Activated naive CD8-positive, alpha-beta T cell treated with anti-CD3 and anti-CD28 coated beads, Interleukin-2, amount 10 ng/mL, durations not matched to agents 7 days and 5 days (primary cell): Measurements from ENCODE around the gene ADAMTS12. TPM values are rescaled to one million over a fixed set of nuclear protein-coding genes. Genes with fewer than 3 reads are reported as not detected.
A peak's percentile ranks its signal among the peaks of the same experiment; 100 is the strongest.

Experiments used
- ATAC-seq: fragments of 150-1000 bp; cut with Tn5 transposase; one replicate; pipeline ENCODE4 v1.10.0; 2021; ENCODE audit warnings: low read depth, moderate library complexity
- POLR2A ChIA-PET: fragments of 350-600 bp; sonication (Branson Sonifier 250); formaldehyde crosslinking; loops from one replicate; lab custom pipeline; 2021; ENCODE audit warnings: antibody characterized with exemption; lab: Charles Lee
- DNase-seq: peaks from one replicate; pipeline ENCODE4 v3.0.0; 2021
- H3K27ac Mint-ChIP-seq: one replicate; pipeline ENCODE4 v1.8.0; 2022; ENCODE audit warnings: mild to moderate bottlenecking, mixed read lengths
- H3K27me3 Mint-ChIP-seq: one replicate; pipeline ENCODE4 v1.8.0; 2022; ENCODE audit warnings: mild to moderate bottlenecking, moderate library complexity, mixed read lengths
- H3K36me3 Mint-ChIP-seq: one replicate; pipeline ENCODE4 v1.8.0; 2021; ENCODE audit warnings: mild to moderate bottlenecking, mixed read lengths
- H3K4me1 Mint-ChIP-seq: one replicate; pipeline ENCODE4 v1.8.0; 2021; ENCODE audit warnings: mixed read lengths
- H3K4me3 Mint-ChIP-seq: one replicate; pipeline ENCODE4 v1.8.0; 2022; ENCODE audit warnings: mild to moderate bottlenecking, moderate library complexity, mixed read lengths
- H3K9me3 Mint-ChIP-seq: one replicate; pipeline ENCODE4 v1.8.0; 2021; ENCODE audit warnings: mixed read lengths
- total RNA-seq, 2 experiments: library from RNA; stranded (reverse); gene quantifications; one replicate each; pipeline ENCODE4 v1.2.3, GENCODE V29; 2021

Gene ADAMTS12
- total RNA-seq, 2 experiments from 2014 or later: not detected

- H3K4me3 Mint-ChIP-seq: no peak overlapping the region
- POLR2A ChIA-PET: no interaction called here
Measured at GRCh38 chr5:33769968-33770367, 121.8 kb downstream of the ADAMTS12 start.

GRCh38 chr5:33769196-33769595 is 122.6 kb downstream of the ADAMTS12 start:
- Mint-ChIP-seq H3K4me1 (no peaks in the 10 kb centered on the region), H3K4me3 (no peak overlapping the region), H3K27me3 (peaks cover 14% of the 10 kb centered on the region), H3K27ac (no peak overlapping the region), H3K9me3 (no peaks in the 10 kb centered on the region), H3K36me3 (no peaks in the 10 kb centered on the region)
- no peak for ATAC-seq
- POLR2A ChIA-PET: no interaction called here
- DNase-seq: no peak

More at GRCh38 chr5:33769968-33770367, 121.8 kb downstream of the ADAMTS12 start:
- H3K36me3 Mint-ChIP-seq: no peaks in the 10 kb centered on the region
- no peaks in the 10 kb centered on the region for H3K4me1 Mint-ChIP-seq
- H3K27me3 Mint-ChIP-seq: peaks cover 14% of the 10 kb centered on the region
- H3K27ac Mint-ChIP-seq: no peak overlapping the region
- ATAC-seq: no peak
- DNase-seq: no peak
- H3K9me3 Mint-ChIP-seq: no peaks in the 10 kb centered on the region

GRCh38 chr5:33766023-33766422 is 125.8 kb downstream of the ADAMTS12 start:
- Mint-ChIP-seq H3K27ac (no peak overlapping the region), H3K27me3 (peaks cover 14% of the 10 kb centered on the region), H3K4me3 (no peak overlapping the region), H3K36me3 (no peaks in the 10 kb centered on the region), H3K9me3 (no peaks in the 10 kb centered on the region), H3K4me1 (peaks cover 8% of the 10 kb centered on the region)
- ATAC-seq (no peak), DNase-seq (no peak)
- POLR2A ChIA-PET: no interaction called here

- Mint-ChIP-seq H3K4me3 (no peak overlapping the region), H3K4me1 (peaks cover 8% of the 10 kb centered on the region), H3K36me3 (no peaks in the 10 kb centered on the region), H3K27ac (no peak overlapping the region), H3K27me3 (peaks cover 11% of the 10 kb centered on the region), H3K9me3 (no peaks in the 10 kb centered on the region)
- no peak for DNase-seq
- no peak for ATAC-seq
- POLR2A ChIA-PET: no interaction called here
Measured at GRCh38 chr5:33764786-33765185, 127.0 kb downstream of the ADAMTS12 start.

GRCh38 chr5:33763435-33763834 is 128.4 kb downstream of the ADAMTS12 start:
- POLR2A ChIA-PET: no interaction called here
- ATAC-seq (no peak), DNase-seq (no peak)

GRCh38 chr5:33762859-33763258 is 128.9 kb downstream of the ADAMTS12 start:
- H3K27ac Mint-ChIP-seq: peak overlapping the region; percentile 37
- POLR2A ChIA-PET: no interaction called here
- peaks cover 9% of the 10 kb centered on the region for H3K27me3 Mint-ChIP-seq
- ATAC-seq (no peak), DNase-seq (no peak)
- H3K9me3 Mint-ChIP-seq: no peaks in the 10 kb centered on the region
- H3K36me3 Mint-ChIP-seq: no peaks in the 10 kb centered on the region
- H3K4me1 Mint-ChIP-seq: peaks cover 13% of the 10 kb centered on the region
- H3K4me3 Mint-ChIP-seq: no peak overlapping the region

More at GRCh38 chr5:33763435-33763834, 128.4 kb downstream of the ADAMTS12 start:
- no peak overlapping the region for H3K27ac Mint-ChIP-seq
- H3K9me3 Mint-ChIP-seq: no peaks in the 10 kb centered on the region
- H3K4me3 Mint-ChIP-seq: no peak overlapping the region
- peaks cover 9% of the 10 kb centered on the region for H3K27me3 Mint-ChIP-seq
- peaks cover 10% of the 10 kb centered on the region for H3K4me1 Mint-ChIP-seq
- H3K36me3 Mint-ChIP-seq: no peaks in the 10 kb centered on the region

GRCh38 chr5:33761139-33761538 is 130.7 kb downstream of the ADAMTS12 start:
- H3K27me3 Mint-ChIP-seq: peaks cover 8% of the 10 kb centered on the region
- no peak overlapping the region for H3K4me3 Mint-ChIP-seq
- H3K36me3 Mint-ChIP-seq: no peaks in the 10 kb centered on the region
- ATAC-seq (no peak), DNase-seq (no peak)
- H3K4me1 Mint-ChIP-seq: peaks cover 13% of the 10 kb centered on the region
- POLR2A ChIA-PET: no interaction called here
- no peak overlapping the region for H3K27ac Mint-ChIP-seq
- H3K9me3 Mint-ChIP-seq: no peaks in the 10 kb centered on the region

- Mint-ChIP-seq H3K4me3 (no peak overlapping the region), H3K4me1 (peaks cover 13% of the 10 kb centered on the region), H3K27me3 (peaks cover 4% of the 10 kb centered on the region), H3K27ac (no peak overlapping the region), H3K36me3 (no peaks in the 10 kb centered on the region), H3K9me3 (no peaks in the 10 kb centered on the region)
- POLR2A ChIA-PET: no interaction called here
- no peak for DNase-seq
- no peak for ATAC-seq
Measured at GRCh38 chr5:33758737-33759136, 133.1 kb downstream of the ADAMTS12 start.

GRCh38 chr5:33756491-33756890 is 135.3 kb downstream of the ADAMTS12 start:
- DNase-seq (no peak), ATAC-seq (no peak)
- Mint-ChIP-seq H3K27me3 (peaks cover 4% of the 10 kb centered on the region), H3K4me1 (peaks cover 5% of the 10 kb centered on the region), H3K36me3 (no peaks in the 10 kb centered on the region), H3K9me3 (no peaks in the 10 kb centered on the region), H3K4me3 (no peak overlapping the region), H3K27ac (no peak overlapping the region)
- POLR2A ChIA-PET: no interaction called here

- Mint-ChIP-seq H3K4me3 (no peak overlapping the region), H3K9me3 (no peaks in the 10 kb centered on the region), H3K4me1 (peaks cover 5% of the 10 kb centered on the region), H3K27me3 (peaks cover 4% of the 10 kb centered on the region), H3K36me3 (no peaks in the 10 kb centered on the region), H3K27ac (no peak overlapping the region)
- DNase-seq (no peak), ATAC-seq (no peak)
- POLR2A ChIA-PET: interaction anchor here (0.5 kb wide), 1 partner anchor 249 kb away, joined by 3 read pairs; no protein-coding TSS in a partner anchor
Measured at GRCh38 chr5:33755231-33755630, 136.6 kb downstream of the ADAMTS12 start.

GRCh38 chr5:33753704-33754103 is 138.1 kb downstream of the ADAMTS12 start:
- ATAC-seq: no peak
- H3K9me3 Mint-ChIP-seq: no peaks in the 10 kb centered on the region
- no peaks in the 10 kb centered on the region for H3K36me3 Mint-ChIP-seq
- no peak overlapping the region for H3K27ac Mint-ChIP-seq
- no peak for DNase-seq
- POLR2A ChIA-PET: no interaction called here
- H3K4me1 Mint-ChIP-seq: peaks cover 5% of the 10 kb centered on the region
- no peak overlapping the region for H3K4me3 Mint-ChIP-seq
- peaks cover 2% of the 10 kb centered on the region for H3K27me3 Mint-ChIP-seq

- no peak overlapping the region for H3K27ac Mint-ChIP-seq
- H3K4me1 Mint-ChIP-seq: no peaks in the 10 kb centered on the region
- no peaks in the 10 kb centered on the region for H3K36me3 Mint-ChIP-seq
- no peaks in the 10 kb centered on the region for H3K9me3 Mint-ChIP-seq
- H3K4me3 Mint-ChIP-seq: no peak overlapping the region
- H3K27me3 Mint-ChIP-seq: peaks cover 2% of the 10 kb centered on the region
- POLR2A ChIA-PET: no interaction called here
- no peak for ATAC-seq
- no peak for DNase-seq
Measured at GRCh38 chr5:33748754-33749153, 143.0 kb downstream of the ADAMTS12 start.

GRCh38 chr5:33745101-33745770 is 146.6 kb downstream of the ADAMTS12 start:
- POLR2A ChIA-PET: no interaction called here
- no peak for ATAC-seq
- no peak overlapping the region for H3K4me3 Mint-ChIP-seq
- no peak for DNase-seq
- no peak overlapping the region for H3K27ac Mint-ChIP-seq
- no peaks in the 10 kb centered on the region for H3K9me3 Mint-ChIP-seq
- H3K36me3 Mint-ChIP-seq: no peaks in the 10 kb centered on the region
- peaks cover 2% of the 10 kb centered on the region for H3K27me3 Mint-ChIP-seq
- no peaks in the 10 kb centered on the region for H3K4me1 Mint-ChIP-seq

GRCh38 chr5:33743099-33743498 is 148.7 kb downstream of the ADAMTS12 start:
- POLR2A ChIA-PET: interaction anchor here (0.6 kb wide), 1 partner anchor 285 kb away, joined by 5 read pairs; no protein-coding TSS in a partner anchor
- no peaks in the 10 kb centered on the region for H3K9me3 Mint-ChIP-seq
- DNase-seq (no peak), ATAC-seq (no peak)
- peaks cover 2% of the 10 kb centered on the region for H3K27me3 Mint-ChIP-seq
- H3K4me1 Mint-ChIP-seq: no peaks in the 10 kb centered on the region
- no peak overlapping the region for H3K4me3 Mint-ChIP-seq
- no peak overlapping the region for H3K27ac Mint-ChIP-seq
- H3K36me3 Mint-ChIP-seq: no peaks in the 10 kb centered on the region
